Upper lobe of left lung (tissue), 6 donors: ENCODE measurements around the gene IQGAP1. TPM values are rescaled to one million over a fixed set of nuclear protein-coding genes. Genes with fewer than 3 reads are reported as not detected.

ENCODE experiments used
- ATAC-seq, 2 donors: fragments of 200-7000 bp; cut with Tn5 transposase; one replicate each; pipeline ENCODE4 v1.9.1; 2022; ENCODE audit warnings: mild to moderate bottlenecking in 2 of 2, moderate library complexity in 2 of 2; ENCODE audit not compliant: low FRiP score in 2 of 2
- DNase-seq, 2 donors: peaks; one replicate each; pipeline ENCODE4 v3.0.0-alpha.2; 2019 to 2020
- H3K27ac ChIP-seq, 4 donors: fragments of 200-600 bp; sonication (generic); one replicate each; pipeline ENCODE4 v1.5.1; 2016 to 2019
- H3K27me3 ChIP-seq, 4 donors: fragments of 200-600 bp; sonication (generic); one replicate each; pipeline ENCODE4 v1.5.1; 2017 to 2019
- H3K36me3 ChIP-seq, 4 donors: fragments of 200-600 bp; sonication (generic); one replicate each; pipeline ENCODE4 v1.5.1; 2016 to 2019
- H3K4me1 ChIP-seq, 4 donors: fragments of 200-600 bp; sonication (generic); one replicate each; pipeline ENCODE4 v1.5.1; 2018 to 2019
- H3K4me3 ChIP-seq, 4 donors: fragments of 200-600 bp; sonication (generic); one replicate each; pipeline ENCODE4 v1.5.1; 2017 to 2019; ENCODE audit warnings: mild to moderate bottlenecking in 2 of 4, moderate library complexity in 1 of 4
- H3K9me3 ChIP-seq, 4 donors: fragments of 200-600 bp; sonication (generic); one replicate each; pipeline ENCODE4 v1.5.1; 2018 to 2019
- CTCF ChIP-seq, 6 experiments: fragments of 450-650 bp in 4 of 6; fragments of 200-600 bp in 2 of 6; sonication (generic) in 2 of 6; IDR thresholded peaks; one replicate each; pipeline ENCODE4 v1.5.1; 2016 to 2019; ENCODE audit warnings: antibody characterized with exemption in 6 of 6
- EP300 ChIP-seq, 4 donors: sonication (generic); formaldehyde crosslinking; IDR thresholded peaks; one replicate each; pipeline ENCODE4 v1.5.1; 2017; ENCODE audit warnings: antibody characterized with exemption in 4 of 4, control low read depth in 2 of 4
- POLR2A ChIP-seq, 4 donors: fragments of 450-650 bp; IDR thresholded peaks; one replicate each; pipeline ENCODE4 v1.5.1; 2016 to 2017; ENCODE audit warnings: antibody characterized with exemption in 4 of 4, mild to moderate bottlenecking in 2 of 4
- POLR2AphosphoS5 ChIP-seq, 2 donors: sonication (generic); formaldehyde crosslinking; IDR thresholded peaks; one replicate each; pipeline ENCODE4 v1.5.1; 2017; ENCODE audit warnings: antibody characterized with exemption in 2 of 2
- WGBS, 2 donors: methylation state at CpG; one replicate each; pipeline ENCODE4 v1.1.5; 2017 to 2018; 5-methylcytosine and 5-hydroxymethylcytosine counted together
- total RNA-seq, 6 donors: library from RNA; depleted of rRNA in 4 of 6; stranded (reverse); fragments of >200 nt in 4 of 6; gene quantifications; one replicate each; pipeline versions ENCODE4 v1.1.0 to v1.2.1, GENCODE V29; 2016 to 2021
- donor health status: DM: no; HTN: no; CAD: no; lungs with moderate emphysema.
- donor health status: DM: no; HTN: yes; CAD: no; lungs with severe emphysema.

Gene IQGAP1
- total RNA-seq, 6 donors from 2014 or later = 216 to 502 (median 344) TPM

- WGBS, 2 donors = 93 to 96% methylated on average over 15 of the region's 15 CpGs
- H3K9me3 ChIP-seq = no peaks in the 10 kb centered on the region
- H3K27ac ChIP-seq = no peak overlapping the region
- H3K27me3 ChIP-seq = no peaks in the 10 kb centered on the region
- H3K4me1 ChIP-seq = peaks cover 9 to 22% (median 22%) of the 10 kb centered on the region in 4 donors
- no peak for TF ChIP-seq EP300 (IDR thresholded peaks at IDR 0.05)
- DNase-seq (no peak), ATAC-seq (no peak)
- H3K4me3 ChIP-seq = no peak overlapping the region
- H3K36me3 ChIP-seq = no peaks in the 10 kb centered on the region
Observed at GRCh38 chr15:90365414-90366055, 22.5 kb upstream of the IQGAP1 start.

DNA sequence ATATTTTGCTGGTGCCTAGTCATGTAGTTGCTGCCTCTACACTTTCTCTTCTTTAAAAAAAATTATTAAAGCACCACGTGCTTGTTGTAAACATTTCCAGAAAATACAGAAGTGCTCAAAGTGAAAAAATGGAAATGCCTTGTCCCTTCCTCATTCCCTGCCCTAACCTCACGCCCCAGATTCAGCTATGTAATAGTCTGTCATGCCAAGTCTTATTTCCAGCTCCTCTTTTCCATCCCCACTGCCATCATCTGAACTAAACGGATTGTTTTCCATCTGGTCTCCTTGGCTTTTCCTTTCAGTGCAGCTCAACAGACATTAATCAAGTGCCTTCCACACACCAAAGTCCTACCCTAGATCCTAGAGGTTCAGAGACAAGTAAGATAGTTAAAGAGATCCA lies 20.5 kb upstream of the IQGAP1 start:
- Histone ChIP-seq H3K27ac (peak overlapping the region in 3 of 4 donors; percentile 32 to 55 (median 46)), H3K27me3 (no peaks in the 10 kb centered on the region), H3K4me1 (peaks cover 0 to 15% (median 13%) of the 10 kb centered on the region in 4 donors), H3K36me3 (no peaks in the 10 kb centered on the region), H3K4me3 (no peak overlapping the region), H3K9me3 (no peaks in the 10 kb centered on the region)
- TF ChIP-seq POLR2A (IDR thresholded peaks at IDR 0.05) = no peak
- TF ChIP-seq EP300 (IDR thresholded peaks at IDR 0.05) = no peak
- 28 to 34% methylated on average over 3 of the region's 3 CpGs for WGBS, 2 donors
- DNase-seq = no peak
- peak; percentile 34 to 84 for ATAC-seq

DNA sequence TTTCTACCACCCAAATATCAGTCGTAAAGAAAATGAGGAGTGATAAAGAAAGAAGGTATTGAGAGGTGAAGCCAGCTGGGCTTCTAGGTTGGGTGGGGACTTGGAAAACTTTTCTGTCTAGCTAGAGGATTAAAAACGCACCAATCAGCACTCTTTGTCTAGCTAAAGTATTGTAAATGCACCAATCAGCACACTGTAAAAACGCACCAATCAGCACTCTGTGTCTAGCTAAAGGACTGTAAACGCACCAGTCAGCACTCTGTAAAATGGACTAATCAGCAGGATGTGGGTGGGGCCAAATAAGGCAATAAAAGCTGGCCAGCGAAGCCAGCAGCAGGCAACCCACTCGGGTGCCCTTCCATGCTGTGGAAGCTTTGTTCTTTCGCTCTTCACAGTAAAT lies 13.0 kb upstream of the IQGAP1 start:
- Histone ChIP-seq H3K27ac (no peak overlapping the region), H3K27me3 (no peaks in the 10 kb centered on the region), H3K9me3 (peaks cover 0 to 12% (median 9%) of the 10 kb centered on the region in 4 donors), H3K4me3 (no peak overlapping the region), H3K4me1 (peaks cover 6 to 29% (median 13%) of the 10 kb centered on the region in 4 donors), H3K36me3 (no peaks in the 10 kb centered on the region)
- no peak for ATAC-seq
- 95 to 96% methylated on average over 7 of the region's 7 CpGs for WGBS, 2 donors
- TF ChIP-seq EP300 (IDR thresholded peaks at IDR 0.05) (no peak), POLR2A (IDR thresholded peaks at IDR 0.05) (no peak), CTCF (IDR thresholded peaks at IDR 0.05) (no peak), POLR2AphosphoS5 (IDR thresholded peaks at IDR 0.05) (no peak)
- DNase-seq = no peak

- Histone ChIP-seq H3K27me3 (no peaks in the 10 kb centered on the region), H3K9me3 (peaks cover 0 to 12% (median 9%) of the 10 kb centered on the region in 4 donors), H3K36me3 (no peaks in the 10 kb centered on the region), H3K4me1 (peaks cover 8 to 21% (median 12%) of the 10 kb centered on the region in 4 donors), H3K4me3 (no peak overlapping the region), H3K27ac (peak overlapping the region in 3 of 4 donors; percentile 23 to 54 (median 43))
- no peak for TF ChIP-seq CTCF (IDR thresholded peaks at IDR 0.05)
- no peak for TF ChIP-seq POLR2A (IDR thresholded peaks at IDR 0.05)
- TF ChIP-seq POLR2AphosphoS5 (IDR thresholded peaks at IDR 0.05) = no peak
- no peak for TF ChIP-seq EP300 (IDR thresholded peaks at IDR 0.05)
- peak in 1 of 2 donors; percentile 27 for DNase-seq
- ATAC-seq = peak in 1 of 2 donors; percentile 42
- WGBS, 2 donors = 40 to 50% methylated on average over 6 of the region's 6 CpGs
Observed at GRCh38 chr15:90376789-90377188, 11.3 kb upstream of the IQGAP1 start.

DNA sequence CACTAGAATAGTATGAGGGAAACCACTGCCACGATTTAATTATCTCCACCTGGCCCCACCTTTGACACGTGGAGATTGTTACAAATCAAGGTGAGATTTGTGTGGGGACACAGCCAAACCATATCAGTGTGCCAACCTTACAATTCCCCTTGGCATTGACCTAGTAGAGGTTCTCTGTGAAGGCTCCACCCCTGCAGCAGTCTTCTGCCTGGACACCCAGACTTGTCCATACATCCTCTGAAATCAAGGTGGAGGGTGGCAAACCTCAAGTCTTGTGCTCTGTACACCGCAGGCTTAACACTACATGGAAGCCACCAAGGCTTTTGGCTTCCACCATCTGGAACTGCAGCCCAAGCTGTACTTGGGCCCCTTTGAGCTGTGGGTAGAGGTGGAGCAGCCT lies 8.8 kb upstream of the IQGAP1 start:
- Histone ChIP-seq H3K4me3 (no peak overlapping the region), H3K27ac (no peak overlapping the region), H3K27me3 (no peaks in the 10 kb centered on the region), H3K9me3 (peaks cover 0 to 12% (median 9%) of the 10 kb centered on the region in 4 donors), H3K36me3 (no peaks in the 10 kb centered on the region), H3K4me1 (peaks cover 8 to 21% (median 12%) of the 10 kb centered on the region in 4 donors)
- 85 to 89% methylated on average over 3 of the region's 3 CpGs for WGBS, 2 donors
- TF ChIP-seq EP300 (IDR thresholded peaks at IDR 0.05) (no peak), CTCF (IDR thresholded peaks at IDR 0.05) (no peak), POLR2A (IDR thresholded peaks at IDR 0.05) (no peak), POLR2AphosphoS5 (IDR thresholded peaks at IDR 0.05) (no peak)
- DNase-seq (no peak), ATAC-seq (no peak)

DNA sequence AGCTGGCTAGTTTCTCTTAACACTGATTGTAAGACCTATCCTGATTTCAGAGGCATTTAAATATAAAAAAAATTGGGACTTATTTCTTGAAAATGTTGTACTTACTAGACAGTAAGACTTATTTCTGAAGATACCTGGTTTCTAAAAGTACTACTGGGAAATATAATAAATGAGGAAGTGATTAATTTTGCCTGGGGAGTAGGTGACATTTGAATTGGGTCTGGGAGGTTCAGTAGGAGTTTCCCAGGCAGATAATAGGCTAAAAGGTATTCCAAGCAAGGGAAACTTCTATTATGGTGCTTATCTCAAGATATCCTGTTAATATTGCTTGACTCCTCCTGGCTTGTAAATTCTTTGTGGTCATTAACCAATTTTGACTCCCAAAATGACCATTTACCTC lies 6.5 kb upstream of the IQGAP1 start:
- no peak for DNase-seq
- ATAC-seq = no peak
- TF ChIP-seq POLR2A (IDR thresholded peaks at IDR 0.05) (no peak), EP300 (IDR thresholded peaks at IDR 0.05) (no peak)
- H3K9me3 ChIP-seq = peaks cover 0 to 12% (median 9%) of the 10 kb centered on the region in 4 donors
- no peak overlapping the region for H3K4me3 ChIP-seq
- H3K36me3 ChIP-seq = no peaks in the 10 kb centered on the region
- H3K27ac ChIP-seq = no peak overlapping the region
- H3K4me1 ChIP-seq = peaks cover 4 to 15% (median 11%) of the 10 kb centered on the region in 4 donors
- no peaks in the 10 kb centered on the region for H3K27me3 ChIP-seq
